ENCODE results near the gene NMNAT1.
A peak's percentile ranks its signal among the peaks of the same experiment; 100 is the strongest.
"Not testable (repeated sequence)": the region's sequence is repeated elsewhere in the genome, so short reads cannot be mapped to it uniquely, and the experiment has no call there.

NMNAT1 gene

DNA sequence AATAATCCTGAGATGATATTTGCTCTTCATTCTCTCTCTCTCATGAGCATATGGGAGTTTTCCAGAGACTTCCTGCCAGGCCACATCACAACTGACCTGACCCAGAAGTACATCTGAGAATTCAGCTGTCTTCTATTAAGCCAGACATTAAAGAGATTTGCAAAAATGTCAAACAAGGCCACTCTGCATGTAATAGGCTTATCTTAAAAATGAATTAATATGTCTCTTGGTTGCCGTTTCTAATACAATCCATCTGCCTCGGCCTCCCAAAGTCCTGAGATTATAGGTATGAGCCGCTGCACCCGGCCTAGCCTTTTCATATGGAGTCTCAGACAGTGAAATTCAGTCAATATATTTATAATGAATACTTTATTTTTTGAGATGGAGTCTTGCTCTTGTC lies 78.7 kb downstream of the NMNAT1 start:
- not testable (repeated sequence) for DNase-seq

DNA sequence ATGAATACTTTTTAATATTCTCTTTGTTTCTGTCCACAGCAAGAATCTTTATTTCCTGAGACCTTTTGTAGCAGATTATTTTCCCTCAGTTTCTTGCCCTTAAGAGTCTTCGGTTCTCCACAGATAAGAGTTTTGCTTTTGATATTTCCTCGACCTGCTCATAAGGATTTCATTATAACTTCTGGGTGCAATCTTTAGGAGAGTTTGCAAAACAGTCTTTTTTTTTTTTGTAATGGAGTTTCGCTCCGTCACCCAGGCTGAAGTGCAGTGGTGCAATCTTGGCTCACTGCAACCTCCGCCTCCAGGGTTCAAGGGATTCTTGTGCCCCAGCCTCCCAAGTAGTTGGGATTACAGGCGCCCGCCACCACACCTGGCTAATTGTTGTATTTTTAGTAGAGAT lies 79.4 kb downstream of the NMNAT1 start:
- DNase-seq: no peak

DNA sequence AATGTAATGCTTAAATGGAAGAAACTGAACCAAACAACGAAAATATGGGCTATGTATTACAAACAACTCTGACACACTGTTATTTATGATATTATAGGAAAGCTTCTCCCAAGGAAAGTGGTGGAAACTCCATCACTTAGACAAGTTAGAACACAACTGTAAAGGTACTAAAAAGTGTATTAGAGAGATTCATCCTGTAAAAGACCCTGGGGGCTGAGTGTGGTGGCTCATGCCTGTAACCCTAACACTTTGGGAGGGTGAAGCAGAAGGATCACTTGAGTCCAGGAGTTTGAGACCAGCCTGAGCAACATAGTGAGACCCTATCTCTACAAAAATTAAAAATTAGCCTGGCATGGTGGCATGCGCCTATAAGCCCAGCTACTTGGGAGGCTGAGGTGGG lies 82.1 kb downstream of the NMNAT1 start:
- DNase-seq: no peak

DNA sequence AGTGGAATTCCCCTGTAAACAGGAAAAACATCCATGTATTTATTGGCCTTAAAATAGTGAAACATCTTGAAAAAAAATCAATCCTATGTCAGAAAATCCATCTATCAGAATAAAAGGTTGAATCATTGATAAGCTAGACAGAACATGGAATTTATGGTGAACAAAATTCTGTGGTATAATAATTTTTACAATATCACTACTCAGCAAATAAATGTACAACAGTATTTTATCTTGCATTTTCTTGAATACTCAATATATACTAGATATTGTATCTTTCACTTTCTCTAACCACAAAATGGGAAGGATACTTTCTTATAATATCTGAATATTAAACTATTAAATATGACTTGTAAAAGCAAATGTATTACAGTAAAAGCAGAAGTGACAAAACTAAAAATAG lies 83.8 kb downstream of the NMNAT1 start:
- no peak for DNase-seq

DNA sequence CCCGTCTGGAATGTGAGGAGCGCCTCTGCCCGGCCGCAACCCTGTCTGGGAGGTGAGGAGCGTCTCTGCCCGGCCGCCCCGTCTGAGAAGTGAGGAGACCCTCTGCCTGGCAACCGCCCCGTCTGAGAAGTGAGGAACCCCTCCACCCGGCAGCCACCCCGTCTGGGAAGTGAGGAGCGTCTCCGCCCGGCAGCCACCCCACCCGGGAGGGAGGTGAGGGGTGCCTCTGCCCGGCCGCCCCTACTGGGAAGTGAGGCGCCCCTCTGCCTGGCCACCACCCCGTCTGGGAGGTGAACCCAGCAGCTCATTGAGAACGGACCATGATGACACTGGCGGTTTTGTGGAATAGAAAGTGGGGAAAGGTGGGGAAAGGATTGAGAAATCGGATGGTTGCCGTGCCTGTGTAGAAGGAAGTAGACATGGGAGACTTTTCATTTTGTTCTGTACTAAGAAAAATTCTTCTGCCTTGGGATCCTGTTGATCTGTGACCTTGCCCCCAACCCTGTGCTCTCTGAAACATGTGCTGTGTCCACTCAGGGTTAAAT lies 85.8 kb downstream of the NMNAT1 start:
- not testable (repeated sequence) for DNase-seq

DNA sequence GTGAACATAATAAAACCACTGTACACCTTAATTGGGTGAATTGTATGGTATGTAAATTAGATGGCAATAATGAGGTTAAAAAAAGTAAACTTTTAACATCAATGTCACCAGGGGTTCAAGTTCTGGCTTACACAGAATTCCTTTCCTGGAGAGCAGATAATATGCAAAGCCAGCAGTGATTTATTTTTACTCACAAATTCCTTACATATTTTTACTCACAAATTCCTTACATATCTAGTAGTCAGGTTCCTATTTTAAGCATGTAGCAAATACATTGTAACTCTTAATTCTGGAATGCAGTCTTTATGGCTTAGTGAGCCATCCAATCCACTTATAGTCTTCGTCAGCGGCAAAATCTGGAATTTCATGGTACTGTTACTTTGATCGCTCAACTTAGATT lies 88.2 kb downstream of the NMNAT1 start:
- no peak for DNase-seq

DNA sequence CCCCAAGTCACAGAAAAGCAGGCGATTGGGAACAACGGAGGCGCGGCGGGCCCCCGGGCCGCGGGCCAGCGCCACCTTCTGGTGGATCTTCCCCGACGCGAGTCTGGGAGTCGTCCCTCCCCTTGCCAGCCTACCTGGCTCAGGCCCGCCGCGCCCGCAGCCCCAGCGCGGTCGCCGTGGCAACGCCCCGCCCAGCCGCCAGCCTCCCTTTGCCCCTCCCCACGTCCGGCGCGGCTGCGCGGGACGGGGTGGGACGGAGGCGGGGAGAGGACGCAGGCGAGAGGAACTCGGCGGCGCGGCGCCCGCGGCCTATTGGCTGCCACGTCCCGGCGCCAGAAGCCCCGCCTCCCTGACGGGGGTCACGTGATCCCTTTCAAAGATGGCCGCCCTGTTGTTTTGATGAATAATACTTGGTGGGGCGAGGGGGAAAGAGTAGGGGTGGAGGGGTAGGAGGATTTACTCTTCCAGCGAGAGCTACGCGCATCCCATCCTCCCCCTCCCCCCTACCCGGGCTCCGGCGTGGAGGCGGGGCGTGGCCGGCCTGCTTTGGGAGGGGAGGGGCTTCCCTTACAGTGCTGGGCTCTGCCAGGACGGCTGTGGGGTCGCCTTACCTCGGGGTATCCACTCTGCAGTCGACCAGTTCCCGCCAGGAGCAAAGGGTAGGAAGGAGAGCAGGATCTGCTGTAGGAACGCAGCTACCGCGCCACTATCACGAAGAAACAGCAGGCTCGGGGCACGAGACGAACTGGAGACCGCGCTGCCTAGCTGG lies 89.5 kb downstream of the NMNAT1 start, which contains the start of gene UBE4B:
UBE4B (plus strand) TSS at position 369 of the 769 bp plus-strand sequence. CDS start 713 bp downstream, outside the sequence.
- peak; percentile 99 for DNase-seq

DNA sequence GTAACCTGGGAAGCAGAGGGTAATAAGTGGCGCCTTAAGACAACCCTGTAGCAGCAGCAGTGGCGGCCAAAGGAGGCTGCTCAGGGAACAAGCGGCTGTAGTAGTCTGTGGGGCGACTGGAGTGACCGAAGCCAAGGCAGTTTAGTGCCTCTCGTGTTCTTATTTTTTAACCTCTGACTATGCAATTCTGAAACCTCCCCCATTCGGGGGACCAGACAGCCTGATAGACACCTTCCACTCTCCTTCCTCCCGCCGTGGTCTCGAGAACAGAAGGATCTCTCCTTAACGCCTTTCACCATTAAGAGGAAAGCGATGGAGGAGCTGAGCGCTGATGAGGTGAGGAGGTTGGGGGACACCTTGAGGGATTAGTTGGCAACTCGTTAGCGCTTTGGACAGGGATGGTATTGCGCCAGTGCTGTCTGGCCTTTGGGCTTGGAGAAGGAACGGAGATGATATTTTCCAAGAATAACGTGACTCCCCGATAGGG lies 90.1 kb downstream of the NMNAT1 start:
- DNase-seq: peak; percentile 45
